ENCODE measurements around the gene CDC26. TPM values are rescaled to one million over a fixed set of nuclear protein-coding genes. Genes with fewer than 3 reads are reported as not detected.

The CDC26 gene
- total and polyA plus RNA-seq, 10 of the 15 experiments (the other 5 are each of a cell fraction or from before 2014, with no cell fraction given), result 28.2 to 156 (median 61.5) TPM

- no peak overlapping the region for H3K9ac ChIP-seq (ENCODE audit: control insufficient read depth, insufficient read depth, low read length)
- no peaks in the 10 kb centered on the region for H3K79me2 ChIP-seq (ENCODE audit: control insufficient read depth, insufficient read depth, low read length)
- no peak overlapping the region for H3K27ac ChIP-seq (ENCODE audit: control insufficient read depth, insufficient read depth)
- DNase-seq (ENCODE audit: low read depth, low spot score) (no peak), FAIRE-seq (no peak), ATAC-seq (no peak)
- no peak overlapping the region for H3K4me3 ChIP-seq
- H4K20me1 ChIP-seq (ENCODE audit: control insufficient read depth, insufficient read depth), result no peaks in the 10 kb centered on the region
- no peaks in the 10 kb centered on the region; a peak in 1 of 4 replicates for H3K27me3 ChIP-seq (replicated peaks in 1 of 2; ENCODE audit: control insufficient read depth in 2 of 2, insufficient read depth in 2 of 2, low read length in 1 of 2)
- H3K9me3 ChIP-seq (replicated peaks; ENCODE audit: control insufficient read depth, insufficient read depth, low read length), result no peaks in the 10 kb centered on the region
- 73% methylated on average over 8 of the region's 8 CpGs for WGBS (ENCODE audit: insufficient coverage, insufficient replicate concordance, low lambda C conversion rate, missing lambda C conversion rate)
- ChIA-PET SMC1A (ENCODE audit: uncharacterized antibody, unreplicated experiment) (no interaction called here), POLR2A (no interaction called here), CTCF (no interaction called here), RAD21 (ENCODE audit: unreplicated experiment) (no interaction called here)
- no peak overlapping the region for H3K4me2 ChIP-seq (ENCODE audit: control insufficient read depth, insufficient read depth)
- BruUV-seq (replicated peaks), result no TSS peak
- in situ Hi-C loops (cut with MboI) (no loop called here), intact Hi-C loops (cut with micrococcal nuclease; ENCODE audit: unreplicated experiment) (no loop called here)
- H3K36me3 ChIP-seq (ENCODE audit: control insufficient read depth in 2 of 2, insufficient read depth in 2 of 2, low read length in 1 of 2), result no peaks in the 10 kb centered on the region
- no peak overlapping the region for H2AFZ ChIP-seq (ENCODE audit: control insufficient read depth, low read depth, low read length)
- TF ChIP-seq REST (IDR thresholded peaks at IDR 0.05; ENCODE audit: low read depth, low read length) (no peak), MEF2B (IDR thresholded peaks at IDR 0.05; ENCODE audit: partially characterized antibody, poor library complexity, severe bottlenecking) (no peak), RCOR1 (conservative IDR thresholded peaks at IDR 0.05; ENCODE audit: low read depth, low read length) (no peak), SMARCA5 (IDR thresholded peaks at IDR 0.05) (no peak), NKRF (conservative IDR thresholded peaks at IDR 0.05) (no peak), JUND (IDR thresholded peaks at IDR 0.05; ENCODE audit: low read depth, low read length) (no peak), IRF5 (IDR thresholded peaks at IDR 0.05; ENCODE audit: borderline replicate concordance) (no peak), ASH2L (IDR thresholded peaks at IDR 0.05; ENCODE audit: borderline replicate concordance, low read depth) (no peak), STAT3 (IDR thresholded peaks at IDR 0.05; ENCODE audit: low read depth, low read length) (no peak), MEF2A (IDR thresholded peaks at IDR 0.05; ENCODE audit: insufficient read depth, low read depth, low read length) (no peak), EP300 (IDR thresholded peaks at IDR 0.05; ENCODE audit: borderline replicate concordance in 1 of 2, control insufficient read depth in 1 of 2, low read depth in 2 of 2, low read length in 2 of 2) (no peak), ELK1 (IDR thresholded peaks at IDR 0.05; ENCODE audit: low read depth, low read length) (no peak), EZH2 (IDR thresholded peaks at IDR 0.05; ENCODE audit: borderline replicate concordance, control insufficient read depth, low read depth, low read length) (no peak), WRNIP1 (IDR thresholded peaks at IDR 0.05; ENCODE audit: borderline replicate concordance, low read depth, low read length) (no peak)
- no peaks in the 10 kb centered on the region for H3K4me1 ChIP-seq (ENCODE audit: control insufficient read depth, insufficient read depth, low read length)
Measured at GRCh38 chr9:113301548-113301947, 26.2 kb upstream of the CDC26 start.

All from GM12878 (cell line).